ENCODE results near the gene GPRC5C. TPM values are rescaled to one million over a fixed set of nuclear protein-coding genes. Genes with fewer than 3 reads are reported as not detected.

Gene GPRC5C
- total RNA-seq, 4 donors from 2014 or later, result 41.6 to 96.4 (median 55.1) TPM

GRCh38 chr17:74455025-74455545 is 23.2 kb downstream of the GPRC5C start:
- 40 to 42% methylated on average over 15 of the region's 15 CpGs for WGBS, 2 donors
- Histone ChIP-seq H3K36me3 (no peaks in the 10 kb centered on the region), H3K4me3 (no peak overlapping the region), H3K9me3 (no peaks in the 10 kb centered on the region), H3K27me3 (no peaks in the 10 kb centered on the region), H3K4me1 (peaks cover 0 to 48% (median 32%) of the 10 kb centered on the region in 4 donors), H3K27ac (peak overlapping the region; percentile 83 to 94 (median 88))
- DNase-seq (ENCODE audit: low spot score in 2 of 2), result no peak
- TF ChIP-seq EP300 (IDR thresholded peaks at IDR 0.05) (no peak), POLR2A (IDR thresholded peaks at IDR 0.05) (no peak), CTCF (IDR thresholded peaks at IDR 0.05) (no peak)

GRCh38 chr17:74455821-74456220 is 23.9 kb downstream of the GPRC5C start:
- H3K9me3 ChIP-seq, result no peaks in the 10 kb centered on the region
- peaks cover 0 to 45% (median 31%) of the 10 kb centered on the region in 4 donors for H3K4me1 ChIP-seq
- H3K4me3 ChIP-seq, result no peak overlapping the region
- peak overlapping the region in 2 of 4 donors; percentile 93 to 94 for H3K27ac ChIP-seq
- TF ChIP-seq CTCF (IDR thresholded peaks at IDR 0.05), result no peak
- no peak for TF ChIP-seq POLR2A (IDR thresholded peaks at IDR 0.05)
- TF ChIP-seq EP300 (IDR thresholded peaks at IDR 0.05), result no peak
- no peaks in the 10 kb centered on the region for H3K27me3 ChIP-seq
- WGBS, 2 donors, result 72 to 80% methylated on average over 5 of the region's 5 CpGs
- no peak for DNase-seq (ENCODE audit: low spot score in 2 of 2)
- no peaks in the 10 kb centered on the region for H3K36me3 ChIP-seq

GRCh38 chr17:74457146-74457819 is 25.4 kb downstream of the GPRC5C start:
- Histone ChIP-seq H3K36me3 (no peaks in the 10 kb centered on the region), H3K27ac (peak overlapping the region in 2 of 4 donors; percentile 19 to 21), H3K27me3 (no peaks in the 10 kb centered on the region), H3K9me3 (no peaks in the 10 kb centered on the region), H3K4me1 (peaks cover 0 to 42% (median 30%) of the 10 kb centered on the region in 4 donors), H3K4me3 (no peak overlapping the region)
- WGBS, 2 donors, result 21 to 23% methylated on average over 18 of the region's 18 CpGs
- peak; percentile 77 to 88 for DNase-seq (ENCODE audit: low spot score in 2 of 2)
- no peak for TF ChIP-seq POLR2A (IDR thresholded peaks at IDR 0.05)
- peak; percentile 90 to 98 (median 97) for TF ChIP-seq CTCF (IDR thresholded peaks at IDR 0.05)
- no peak for TF ChIP-seq EP300 (IDR thresholded peaks at IDR 0.05)

GRCh38 chr17:74457820-74458166 is 25.9 kb downstream of the GPRC5C start:
- TF ChIP-seq CTCF (IDR thresholded peaks at IDR 0.05) (peak in 1 of 5 experiments; percentile 6), POLR2A (IDR thresholded peaks at IDR 0.05) (no peak), EP300 (IDR thresholded peaks at IDR 0.05) (no peak)
- Histone ChIP-seq H3K27me3 (no peaks in the 10 kb centered on the region), H3K9me3 (no peaks in the 10 kb centered on the region), H3K4me1 (peaks cover 0 to 37% (median 29%) of the 10 kb centered on the region in 4 donors), H3K27ac (peak overlapping the region in 1 of 4 donors; percentile 21), H3K36me3 (no peaks in the 10 kb centered on the region), H3K4me3 (no peak overlapping the region)
- no peak for DNase-seq (ENCODE audit: low spot score in 2 of 2)
- 32 to 37% methylated on average over 6 of the region's 6 CpGs for WGBS, 2 donors

- whole genome bisulfite sequencing, 2 donors, result 74 to 86% methylated on average over 3 of the region's 3 CpGs
- no peak for DNase-seq (ENCODE audit: low spot score in 2 of 2)
These were observed 26.9 kb downstream of the GPRC5C start for GRCh38 chr17:74458835-74459234.

More at GRCh38 chr17:74458835-74459234, 26.9 kb downstream of the GPRC5C start:
- TF ChIP-seq POLR2A (IDR thresholded peaks at IDR 0.05) (no peak), EP300 (IDR thresholded peaks at IDR 0.05) (no peak), CTCF (IDR thresholded peaks at IDR 0.05) (no peak)
- no peaks in the 10 kb centered on the region for H3K9me3 ChIP-seq
- no peak overlapping the region for H3K27ac ChIP-seq
- no peaks in the 10 kb centered on the region for H3K27me3 ChIP-seq
- H3K36me3 ChIP-seq, result no peaks in the 10 kb centered on the region
- H3K4me3 ChIP-seq, result no peak overlapping the region
- peaks cover 0 to 29% (median 22%) of the 10 kb centered on the region in 4 donors for H3K4me1 ChIP-seq
